CD4-positive, alpha-beta T cell (primary cell): ENCODE measurements around the gene SLCO2B1. TPM values are rescaled to one million over a fixed set of nuclear protein-coding genes. Genes with fewer than 3 reads are reported as not detected.

ENCODE experiments used
- ATAC-seq: fragments of 200-7000 bp; cut with Tn5 transposase; one replicate; pipeline ENCODE4 v1.10.0; 2022; ENCODE audit warnings: mild to moderate bottlenecking; ENCODE audit not compliant: poor library complexity
- CTCF ChIA-PET: fragments of 350-600 bp; sonication (Branson Sonifier 250); formaldehyde crosslinking; loops from one replicate; lab custom pipeline; 2021; ENCODE audit warnings: antibody characterized with exemption, inconsistent platforms; lab: Charles Lee
- POLR2A ChIA-PET: fragments of 350-600 bp; sonication (Branson Sonifier 250); formaldehyde crosslinking; loops from one replicate; lab custom pipeline; 2021; ENCODE audit warnings: antibody characterized with exemption, inconsistent platforms; lab: Charles Lee
- DNase-seq, 14 experiments: peaks; one replicate each; pipeline ENCODE4 v3.0.0-alpha.2; 2013 to 2020; ENCODE audit warnings: mixed read lengths in 2 of 14
- H3K27ac ChIP-seq, 2 donors: one replicate each; pipeline versions ENCODE4 v1.5.1 to v1.7.0; 2013; ENCODE audit warnings: low read length in 2 of 2, low read depth in 1 of 2, mild to moderate bottlenecking in 1 of 2
- H3K27me3 ChIP-seq, 2 experiments: 1 replicate in 1 of 2; 2 replicates in 1 of 2; pipeline versions ENCODE4 v1.6.1 to v1.7.0; 2013; ENCODE audit warnings: low read length in 2 of 2, control low read depth in 1 of 2, mild to moderate bottlenecking in 1 of 2, moderate library complexity in 1 of 2; ENCODE audit not compliant: insufficient read depth in 2 of 2, control insufficient read depth in 1 of 2
- H3K36me3 ChIP-seq: one replicate; pipeline ENCODE4 v1.6.1; 2013; ENCODE audit warnings: low read length, control low read depth; ENCODE audit not compliant: insufficient read depth
- H3K4me1 ChIP-seq: one replicate; pipeline ENCODE4 v1.6.1; 2013; ENCODE audit warnings: low read length, control low read depth; ENCODE audit not compliant: insufficient read depth
- H3K4me3 ChIP-seq: one replicate; pipeline ENCODE4 v1.5.1; 2013; ENCODE audit warnings: mild to moderate bottlenecking, low read length, moderate library complexity
- H3K9me3 ChIP-seq, 2 experiments: 1 replicate in 1 of 2; 2 replicates in 1 of 2; pipeline versions ENCODE4 v1.6.1 to v1.7.0; 2013; ENCODE audit warnings: low read length in 2 of 2, mild to moderate bottlenecking in 2 of 2, control low read depth in 1 of 2, moderate library complexity in 1 of 2; ENCODE audit not compliant: control insufficient read depth in 1 of 2, insufficient read depth in 1 of 2
- H3K27ac Mint-ChIP-seq: one replicate; pipeline ENCODE4 v1.8.0; 2020; ENCODE audit warnings: mixed read lengths
- H3K27me3 Mint-ChIP-seq: one replicate; pipeline ENCODE4 v1.8.0; 2021; ENCODE audit warnings: mixed read lengths
- H3K36me3 Mint-ChIP-seq: one replicate; pipeline ENCODE4 v1.8.0; 2021; ENCODE audit warnings: low read depth, mixed read lengths
- H3K4me1 Mint-ChIP-seq: one replicate; pipeline ENCODE4 v1.8.0; 2021; ENCODE audit warnings: low read depth, mixed read lengths
- H3K4me3 Mint-ChIP-seq: one replicate; pipeline ENCODE4 v1.8.0; 2020; ENCODE audit warnings: mild to moderate bottlenecking, mixed read lengths
- H3K9me3 Mint-ChIP-seq: one replicate; pipeline ENCODE4 v1.8.0; 2020; ENCODE audit warnings: mixed read lengths
- intact Hi-C, 2 experiments: fragments of 100-400 bp; cut with DNase I in 1 of 2; cut with micrococcal nuclease in 1 of 2; formaldehyde crosslinking; loops; one replicate each; pipeline versions ENCODE4 v1.15.1 to v1.9.0; 2023 to 2025; cut with DNase I, micrococcal nuclease
- total RNA-seq, 174 experiments: library from RNA in 2 of 174; stranded (reverse) in 2 of 174; gene quantifications; one replicate each; pipeline ENCODE4 v1.2.3 and lab custom pipeline; 2021 to 2026
- TF ChIP-seq, protein P1 (sequence below): fragments of 200-600 bp; IDR thresholded peaks from one replicate; pipeline ENCODE4 v1.8.0; 2022; ENCODE audit warnings: antibody characterized with exemption, mild to moderate bottlenecking

The SLCO2B1 gene
- total RNA-seq, 2 experiments from 2014 or later = not detected

DNA sequence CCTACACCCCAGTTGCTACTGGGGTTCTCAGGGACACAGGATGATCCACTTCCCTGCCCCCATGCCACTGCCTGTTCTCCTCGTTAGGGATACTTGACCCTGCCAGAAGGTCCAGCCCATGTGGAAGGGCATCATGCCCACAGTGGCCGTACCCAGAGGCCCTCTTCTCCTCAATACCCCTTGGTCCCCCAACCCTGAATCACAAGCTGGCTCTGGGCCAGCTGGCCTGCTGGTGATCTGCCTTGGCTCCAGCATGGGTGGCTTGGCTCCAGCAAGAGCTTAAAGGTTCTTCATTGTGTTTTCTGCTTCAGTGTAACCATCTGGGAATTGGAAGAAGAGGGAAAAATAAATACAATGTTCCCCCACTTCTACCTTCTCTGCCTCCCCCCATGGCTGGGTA, 78.6 kb downstream of the SLCO2B1 start:
- Histone ChIP-seq H3K4me1 (no peaks in the 10 kb centered on the region), H3K9me3 (no peaks in the 10 kb centered on the region), H3K4me3 (no peak overlapping the region), H3K27ac (no peak overlapping the region), H3K36me3 (no peaks in the 10 kb centered on the region), H3K27me3 (no peaks in the 10 kb centered on the region)
- DNase-seq (no peak), ATAC-seq (no peak)
- H3K27ac Mint-ChIP-seq = no peak overlapping the region
- TF ChIP-seq, protein P1, sequence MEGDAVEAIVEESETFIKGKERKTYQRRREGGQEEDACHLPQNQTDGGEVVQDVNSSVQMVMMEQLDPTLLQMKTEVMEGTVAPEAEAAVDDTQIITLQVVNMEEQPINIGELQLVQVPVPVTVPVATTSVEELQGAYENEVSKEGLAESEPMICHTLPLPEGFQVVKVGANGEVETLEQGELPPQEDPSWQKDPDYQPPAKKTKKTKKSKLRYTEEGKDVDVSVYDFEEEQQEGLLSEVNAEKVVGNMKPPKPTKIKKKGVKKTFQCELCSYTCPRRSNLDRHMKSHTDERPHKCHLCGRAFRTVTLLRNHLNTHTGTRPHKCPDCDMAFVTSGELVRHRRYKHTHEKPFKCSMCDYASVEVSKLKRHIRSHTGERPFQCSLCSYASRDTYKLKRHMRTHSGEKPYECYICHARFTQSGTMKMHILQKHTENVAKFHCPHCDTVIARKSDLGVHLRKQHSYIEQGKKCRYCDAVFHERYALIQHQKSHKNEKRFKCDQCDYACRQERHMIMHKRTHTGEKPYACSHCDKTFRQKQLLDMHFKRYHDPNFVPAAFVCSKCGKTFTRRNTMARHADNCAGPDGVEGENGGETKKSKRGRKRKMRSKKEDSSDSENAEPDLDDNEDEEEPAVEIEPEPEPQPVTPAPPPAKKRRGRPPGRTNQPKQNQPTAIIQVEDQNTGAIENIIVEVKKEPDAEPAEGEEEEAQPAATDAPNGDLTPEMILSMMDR = no peak
- no peaks in the 10 kb centered on the region for H3K4me1 Mint-ChIP-seq
- CTCF ChIA-PET = no interaction called here
- POLR2A ChIA-PET = interaction anchor here (1.0 kb wide), 1 partner anchor 86 kb away, joined by 3 read pairs; no protein-coding TSS in a partner anchor
- no peaks in the 10 kb centered on the region for H3K9me3 Mint-ChIP-seq
- intact Hi-C loops = no loop called here
- H3K36me3 Mint-ChIP-seq = no peaks in the 10 kb centered on the region
- H3K4me3 Mint-ChIP-seq = no peak overlapping the region
- H3K27me3 Mint-ChIP-seq = peaks cover 29% of the 10 kb centered on the region

GRCh38 chr11:75230621-75231020, 79.7 kb downstream of the SLCO2B1 start:
- POLR2A ChIA-PET = no interaction called here
- CTCF ChIA-PET = interaction anchor here (1.2 to 2.1 kb wide), 2 partner anchors 11 to 18 kb away, joined by 4 to 8 read pairs; no protein-coding TSS in a partner anchor
- ATAC-seq (no peak), DNase-seq (no peak)
- H3K27ac ChIP-seq = no peak overlapping the region
- Mint-ChIP-seq H3K27me3 (peaks cover 29% of the 10 kb centered on the region), H3K4me1 (no peaks in the 10 kb centered on the region), H3K27ac (no peak overlapping the region), H3K36me3 (no peaks in the 10 kb centered on the region), H3K9me3 (no peaks in the 10 kb centered on the region), H3K4me3 (no peak overlapping the region)
- no peaks in the 10 kb centered on the region for H3K27me3 ChIP-seq
- TF ChIP-seq, protein P1 = no peak
- H3K4me1 ChIP-seq = no peaks in the 10 kb centered on the region
- H3K4me3 ChIP-seq = no peak overlapping the region
- H3K36me3 ChIP-seq = no peaks in the 10 kb centered on the region
- intact Hi-C loops = no loop called here
- no peaks in the 10 kb centered on the region for H3K9me3 ChIP-seq

- H3K9me3 Mint-ChIP-seq = no peaks in the 10 kb centered on the region
- H3K4me1 ChIP-seq = no peaks in the 10 kb centered on the region
- DNase-seq (peak in 5 of 14 experiments; percentile 4 to 48 (median 28)), ATAC-seq (no peak)
- ChIA-PET CTCF (interaction anchor here (1.3 kb wide), 1 partner anchor 8 kb away, joined by 4 read pairs; no protein-coding TSS in a partner anchor), POLR2A (no interaction called here)
- TF ChIP-seq, protein P1 = no peak
- no peaks in the 10 kb centered on the region for H3K4me1 Mint-ChIP-seq
- H3K27me3 ChIP-seq = peaks cover 5 to 10% of the 10 kb centered on the region in 2 experiments
- no peak overlapping the region for H3K27ac Mint-ChIP-seq
- H3K27ac ChIP-seq = no peak overlapping the region
- intact Hi-C loops = loop anchor here in 1 of 2 experiments (2.0 kb wide), 1 partner anchor 19 kb away; no protein-coding TSS in a partner anchor
- peaks cover 55% of the 10 kb centered on the region for H3K27me3 Mint-ChIP-seq
- H3K4me3 Mint-ChIP-seq = no peak overlapping the region
- no peaks in the 10 kb centered on the region for H3K36me3 Mint-ChIP-seq
- no peaks in the 10 kb centered on the region for H3K9me3 ChIP-seq
- H3K4me3 ChIP-seq = no peak overlapping the region
- H3K36me3 ChIP-seq = no peaks in the 10 kb centered on the region
Observed at GRCh38 chr11:75233754-75234172, 82.9 kb downstream of the SLCO2B1 start.
